Hematopoietic multipotent progenitor cell treated with erythropoietin and hydrocortisone succinate and interleukin-3 and kit ligand, for 4 days (in vitro differentiated cells): ENCODE data around the gene LITAF.
"Not testable (repeated sequence)": the region's sequence is repeated elsewhere in the genome, so short reads cannot be mapped to it uniquely, and the experiment has no call there.

Source experiments
- DNase-seq: peaks from one replicate; pipeline ENCODE4 v3.0.0-alpha.2; 2015

Gene LITAF

DNA sequence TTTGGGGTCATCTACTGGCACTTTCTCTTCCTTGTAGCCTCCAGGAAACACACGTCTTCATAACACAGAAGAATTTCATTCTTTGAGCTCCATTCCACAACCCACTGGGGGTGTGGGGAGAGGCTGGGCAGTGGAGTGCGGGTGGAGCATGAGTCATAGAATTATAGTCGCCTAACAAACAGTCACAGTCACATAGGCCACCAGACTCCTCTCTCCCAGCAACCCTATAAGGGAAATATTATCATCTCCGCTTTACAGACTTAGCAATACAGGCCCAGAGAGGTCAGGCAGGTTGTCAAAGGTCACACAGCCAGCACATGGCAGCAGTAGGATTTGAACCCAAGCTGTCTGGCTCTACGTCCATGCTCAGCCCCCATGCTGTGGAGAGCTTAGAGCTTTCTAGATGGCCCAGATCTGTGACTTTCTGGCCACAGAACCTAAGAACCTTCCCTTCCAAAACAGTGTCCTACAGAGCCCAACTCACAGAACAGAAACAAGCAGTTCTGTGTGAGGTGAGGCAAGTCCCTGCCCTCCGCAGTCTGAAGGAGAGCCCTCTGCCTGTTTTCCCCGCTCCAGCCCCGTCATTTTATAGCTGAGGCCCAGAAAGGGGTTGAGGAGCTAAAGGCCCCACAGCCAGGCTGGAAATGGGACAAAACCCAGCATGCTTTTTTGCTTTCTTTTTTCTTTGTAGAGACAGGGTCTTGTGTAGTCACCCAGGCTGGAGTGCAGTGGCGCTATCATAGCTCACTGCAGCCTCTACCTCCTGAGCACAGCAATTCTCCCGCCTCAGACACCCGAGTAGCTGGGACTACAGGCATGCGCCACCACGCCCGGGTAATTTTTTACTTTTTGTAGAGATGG lies 10.7 kb upstream of the LITAF start:
- DNase-seq = peak; percentile 61

GRCh38 chr16:11596572-11597226 lies 10.0 kb upstream of the LITAF start:
- DNase-seq = no peak

DNA sequence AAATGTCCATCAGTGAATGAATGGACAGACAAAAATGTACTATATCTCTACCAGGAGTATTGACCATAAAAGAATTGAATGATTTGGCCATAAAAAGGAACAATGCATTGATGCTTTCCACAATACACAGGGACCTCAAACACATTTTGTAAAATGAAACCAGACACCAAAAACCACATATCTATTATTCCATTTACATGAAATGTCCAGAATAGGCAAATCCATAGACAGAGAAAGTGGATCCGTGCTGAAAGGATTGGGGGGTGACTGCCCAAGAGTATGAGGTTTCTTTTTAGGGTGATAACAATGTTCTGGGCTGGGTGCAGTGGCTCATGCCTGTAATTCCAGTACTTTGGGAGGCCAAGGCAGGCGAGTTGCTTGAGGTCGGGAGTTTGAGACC lies 6.9 kb upstream of the LITAF start:
- no peak for DNase-seq

GRCh38 chr16:11593076-11593475 lies 6.4 kb upstream of the LITAF start:
- not testable (repeated sequence) for DNase-seq

DNA sequence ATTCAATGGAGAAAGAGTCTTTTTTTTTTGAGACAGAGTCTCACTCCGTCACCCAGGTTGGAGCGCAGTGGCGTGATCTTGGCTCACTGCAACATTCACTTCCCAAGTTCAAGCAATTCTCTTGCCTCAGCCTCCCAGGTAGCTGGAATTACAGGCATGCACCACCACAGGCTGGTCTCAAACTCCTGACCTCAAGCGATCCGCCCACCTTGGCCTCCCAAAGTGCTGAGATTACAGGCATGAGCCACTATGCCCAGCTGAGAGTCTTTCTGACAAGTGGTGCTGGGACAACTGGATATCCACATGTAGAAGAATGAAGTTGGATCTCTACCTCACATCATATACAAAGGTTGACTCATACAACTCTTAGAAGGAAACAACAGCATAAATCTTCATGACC lies 4.9 kb upstream of the LITAF start:
- DNase-seq = not testable (repeated sequence)

- DNase-seq = no peak
These were observed 2.5 kb upstream of the LITAF start for GRCh38 chr16:11589198-11589550.

GRCh38 chr16:11588321-11589197 lies 1.8 kb upstream of the LITAF start:
- no peak for DNase-seq

- no peak for DNase-seq
These were observed 1.0 kb upstream of the LITAF start for GRCh38 chr16:11587643-11588247.

- no peak for DNase-seq
These were observed 302 bp downstream of the LITAF start for GRCh38 chr16:11586378-11586855.

DNA sequence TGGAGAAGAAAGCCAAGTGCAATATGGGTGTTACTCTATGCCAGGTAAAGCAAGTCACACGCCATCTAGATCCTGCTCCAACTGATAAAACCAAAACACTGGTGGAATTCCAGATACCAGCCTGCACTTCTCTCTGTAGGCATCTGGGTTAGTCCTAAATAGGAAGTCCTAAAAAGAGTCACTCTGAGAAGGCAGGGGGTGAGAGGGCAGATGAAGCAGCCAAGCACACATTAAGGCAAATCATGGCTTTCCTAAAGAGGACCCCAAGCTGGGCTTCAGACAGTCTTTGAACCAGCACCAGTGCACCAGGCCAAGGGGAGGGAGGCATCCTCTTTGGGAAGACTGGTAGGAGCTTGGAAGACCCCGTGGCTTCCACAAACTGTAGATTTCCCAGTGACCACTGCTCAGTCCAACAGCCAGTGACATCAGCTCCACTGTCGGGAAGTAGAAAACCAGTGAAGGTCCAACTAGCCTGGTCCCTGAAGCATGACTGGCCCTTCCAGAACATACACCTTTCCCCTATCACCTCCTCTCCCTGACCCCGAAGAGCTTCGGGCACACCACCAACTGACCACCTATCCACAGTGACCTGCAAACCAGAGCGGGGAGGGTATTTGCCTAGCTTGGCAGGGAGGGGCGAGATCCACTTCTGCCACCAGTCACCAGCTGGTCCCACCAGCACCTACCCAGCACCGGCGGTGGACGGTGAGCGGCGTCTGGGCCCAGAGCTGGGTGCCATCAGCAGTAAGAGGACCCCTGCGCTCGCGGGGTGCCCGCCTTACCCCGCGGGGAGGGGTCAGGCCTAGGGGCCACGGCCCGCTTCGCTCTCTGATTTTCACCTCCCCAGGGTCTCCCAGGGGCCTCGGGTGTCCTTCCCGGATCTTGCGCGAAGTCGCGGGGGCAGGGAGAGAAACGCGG lies 1.0 kb downstream of the LITAF start:
- DNase-seq = no peak

- DNase-seq = no peak
These were observed 2.7 kb downstream of the LITAF start for GRCh38 chr16:11583889-11584565.

GRCh38 chr16:11583166-11583565 lies 3.6 kb downstream of the LITAF start:
- DNase-seq = peak; percentile 40

- peak; percentile 28 for DNase-seq
These were observed 4.4 kb downstream of the LITAF start for GRCh38 chr16:11582157-11582814.

DNA sequence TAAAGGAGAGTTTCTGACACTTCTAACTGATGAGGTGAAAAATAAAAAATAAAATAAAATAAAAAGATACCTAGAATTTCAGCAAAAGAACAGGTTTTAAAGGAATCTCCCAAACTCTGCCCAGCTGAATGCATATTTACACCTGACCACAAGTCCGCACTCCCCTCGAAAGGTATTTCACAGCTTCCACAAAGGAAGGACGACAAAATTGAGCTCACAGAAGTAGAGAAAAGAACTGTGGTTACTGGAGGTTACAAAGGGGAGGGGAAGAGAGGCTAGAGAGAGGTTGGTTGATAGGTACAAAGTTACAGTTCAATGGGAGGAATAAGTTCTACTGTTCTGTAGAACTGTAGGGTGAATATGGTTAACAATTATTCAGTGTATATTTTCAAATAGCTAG lies 5.0 kb downstream of the LITAF start:
- DNase-seq = no peak

- DNase-seq = no peak
These were observed 6.2 kb downstream of the LITAF start for GRCh38 chr16:11580451-11581086.

DNA sequence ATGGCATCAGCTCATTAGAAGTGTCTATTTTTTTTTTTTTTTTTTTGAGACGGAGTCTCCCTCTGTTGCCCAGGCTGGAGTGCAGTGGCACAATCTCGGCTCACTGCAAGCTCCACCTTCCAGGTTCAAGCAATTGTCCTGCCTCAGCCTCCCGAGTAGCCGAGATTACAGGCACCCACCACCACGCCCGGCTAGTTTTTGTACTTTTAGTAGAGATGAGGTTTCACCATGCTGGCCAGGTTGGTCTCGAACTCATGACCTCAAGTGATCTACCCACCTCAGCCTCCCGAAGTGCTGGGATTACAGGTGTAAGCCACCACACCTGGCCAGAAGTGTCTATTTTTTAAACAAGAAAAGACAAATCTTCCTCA lies 9.4 kb downstream of the LITAF start:
- not testable (repeated sequence) for DNase-seq

- DNase-seq = no peak
These were observed 10.1 kb downstream of the LITAF start for GRCh38 chr16:11576427-11577289.

- no peak for DNase-seq
These were observed 11.5 kb downstream of the LITAF start for GRCh38 chr16:11575223-11575589.
